Activated CD4-positive, CD25-positive, alpha-beta regulatory T cell (primary cell): ENCODE measurements around the gene BRAT1.

Experiments
- DNase-seq, 4 experiments: peaks; one replicate each; lab custom pipeline; 2025; lab: John Stamatoyannopoulos, UW

Gene BRAT1

GRCh38 chr7:2559283-2559950, 4.1 kb upstream of the BRAT1 start:
- DNase-seq, result no peak

DNA sequence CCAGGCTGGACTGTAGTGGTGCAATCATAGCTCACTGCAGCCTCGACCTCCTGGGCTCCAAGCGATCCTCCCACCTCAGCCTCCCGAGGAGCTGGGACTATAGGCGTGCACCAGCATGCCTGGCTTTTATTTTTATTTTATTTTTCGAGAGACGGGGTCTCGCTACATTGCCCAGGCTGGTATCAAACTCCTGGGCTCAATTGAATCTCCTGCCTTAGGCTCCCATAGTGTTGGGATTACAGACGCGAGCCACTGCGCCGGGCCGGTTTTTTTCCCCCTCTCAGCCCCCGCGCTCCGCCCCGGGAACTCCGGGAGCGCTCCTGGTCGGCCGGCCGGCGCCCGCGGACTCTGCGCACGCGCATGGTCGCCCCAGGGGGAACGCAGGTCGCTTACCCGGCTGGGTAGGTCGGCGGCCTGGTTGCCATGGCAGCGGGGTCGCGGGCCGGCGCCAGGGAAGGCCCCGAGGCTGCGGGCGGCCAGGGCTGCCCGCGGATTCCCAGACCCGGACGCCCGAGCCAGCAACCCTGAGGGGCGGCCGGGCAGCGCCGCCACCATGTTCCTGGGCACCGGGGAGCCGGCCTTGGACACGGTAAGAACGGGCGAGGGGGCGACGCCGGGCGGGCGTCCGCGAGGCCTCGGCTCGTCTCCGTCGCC, 3.4 kb upstream of the BRAT1 start, which contains the start of gene IQCE:
Gene IQCE (plus strand): TSS at position 351 of the 654 bp plus-strand sequence. CDS start 203 bp downstream, at position 554.
- DNase-seq, result peak; percentile 78 to 85 (median 80)

- DNase-seq, result no peak
Observed at GRCh38 chr7:2554661-2555111, 638 bp downstream of the BRAT1 start.

DNA sequence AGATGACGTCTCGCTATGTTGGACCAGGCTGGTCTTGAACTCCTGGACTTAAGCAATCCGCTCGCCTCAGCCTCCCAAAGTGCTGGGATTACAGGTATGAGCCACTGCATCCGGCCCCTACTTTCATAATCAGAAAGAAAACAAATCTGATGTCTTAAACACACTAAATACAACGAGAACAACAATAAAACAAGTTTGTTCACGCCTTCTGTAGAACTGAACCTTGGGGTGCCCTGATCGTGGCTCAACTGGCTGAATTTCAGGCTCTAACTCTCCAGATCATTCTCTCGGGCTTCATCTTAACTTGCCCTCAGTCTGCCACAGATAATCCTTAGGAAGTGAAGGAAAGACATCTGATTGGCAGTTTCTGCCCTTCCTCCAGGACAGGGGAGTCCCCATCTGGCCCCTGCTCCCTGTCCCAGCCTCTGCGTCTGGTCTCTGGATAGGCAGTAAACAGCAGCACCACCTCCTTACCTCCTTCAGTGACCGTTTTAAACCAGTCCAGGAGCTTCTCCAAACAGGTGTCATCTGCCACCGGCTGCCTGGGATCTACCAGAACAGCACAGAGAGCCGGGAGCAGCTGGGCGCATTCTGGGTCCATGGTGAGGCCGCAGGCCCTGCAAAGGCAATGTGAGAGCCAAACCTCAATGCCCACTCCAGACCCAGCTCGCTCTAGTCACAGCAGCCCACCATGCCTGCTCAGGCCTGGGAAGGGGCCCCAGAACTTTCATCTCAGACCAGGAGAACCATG, 1.3 kb downstream of the BRAT1 start:
- DNase-seq, result no peak

GRCh38 chr7:2553108-2553507, 2.2 kb downstream of the BRAT1 start:
- DNase-seq, result no peak

- no peak for DNase-seq
Observed at GRCh38 chr7:2551418-2551817, 3.9 kb downstream of the BRAT1 start.

DNA sequence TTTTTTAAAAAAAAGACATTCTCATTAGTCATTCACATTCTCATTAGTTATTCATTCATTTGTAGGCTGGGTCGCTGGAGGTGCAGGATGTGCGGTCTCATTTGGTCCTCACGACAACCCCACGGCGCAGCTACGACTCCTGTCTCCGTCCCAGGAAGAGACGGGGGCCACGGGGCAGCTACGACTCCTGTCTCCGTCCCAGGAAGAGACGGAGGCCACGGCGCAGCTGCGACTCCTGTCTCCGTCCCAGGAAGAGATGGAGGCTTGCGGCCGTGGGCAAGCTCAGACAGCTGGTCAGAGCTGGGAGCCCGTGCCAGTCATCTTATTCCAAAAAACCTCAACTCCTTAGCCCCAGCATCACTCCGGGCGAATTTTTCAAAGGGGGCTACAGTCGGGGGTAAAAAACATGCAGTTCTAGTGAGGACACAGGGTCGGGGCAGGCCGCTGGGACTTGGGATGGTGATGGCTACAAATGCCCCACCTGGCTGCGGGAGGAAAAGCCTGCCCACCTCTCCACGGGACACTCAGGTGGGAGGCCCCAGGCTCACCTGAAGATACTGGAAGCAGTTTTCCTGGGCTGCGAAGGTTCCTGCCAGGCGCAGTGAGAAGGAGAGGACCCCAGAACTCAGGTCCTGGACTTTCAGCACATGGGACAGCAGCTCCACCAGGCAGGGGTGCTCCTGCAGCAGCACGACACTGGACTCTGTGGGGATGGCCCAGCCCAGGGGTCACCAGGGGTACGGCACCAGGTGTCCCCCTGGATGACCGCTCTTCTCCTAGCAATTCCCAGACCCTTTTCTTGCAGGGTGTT, 8.3 kb downstream of the BRAT1 start:
- no peak for DNase-seq

DNA sequence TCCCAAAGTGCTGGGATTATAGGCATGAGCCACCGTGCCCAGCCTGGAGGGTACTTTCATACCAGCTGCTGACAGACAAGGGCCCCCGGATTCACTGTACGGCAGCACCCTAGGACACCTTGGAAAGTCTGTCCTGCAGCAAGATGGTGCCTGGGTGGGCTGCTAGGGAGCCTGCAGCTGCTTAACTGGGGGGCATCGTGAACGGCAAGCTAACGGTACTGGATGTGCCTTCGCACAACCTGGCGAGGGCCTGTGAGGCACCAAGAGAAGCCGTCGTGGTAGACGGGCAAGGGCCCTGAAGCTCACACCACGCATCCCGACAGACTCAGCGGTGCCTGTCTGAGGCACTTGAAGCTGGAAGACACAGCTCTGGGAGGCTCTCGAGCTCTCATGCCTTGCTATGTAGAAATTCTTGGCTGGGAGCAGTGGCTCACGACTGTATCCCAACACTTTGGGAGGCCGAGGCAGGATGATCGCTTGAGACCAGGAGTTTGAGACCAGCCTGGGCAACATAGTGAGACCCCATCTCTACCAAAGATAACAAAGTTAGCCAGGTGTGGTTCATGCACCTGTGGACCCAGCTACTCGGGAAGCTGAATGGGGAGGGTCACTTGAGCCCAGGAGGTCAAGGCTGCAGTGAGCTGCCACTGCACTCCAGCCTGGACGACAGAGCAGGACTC, 9.4 kb downstream of the BRAT1 start:
- DNase-seq, result no peak

- no peak for DNase-seq
Observed at GRCh38 chr7:2544541-2545188, 10.7 kb downstream of the BRAT1 start.

DNA sequence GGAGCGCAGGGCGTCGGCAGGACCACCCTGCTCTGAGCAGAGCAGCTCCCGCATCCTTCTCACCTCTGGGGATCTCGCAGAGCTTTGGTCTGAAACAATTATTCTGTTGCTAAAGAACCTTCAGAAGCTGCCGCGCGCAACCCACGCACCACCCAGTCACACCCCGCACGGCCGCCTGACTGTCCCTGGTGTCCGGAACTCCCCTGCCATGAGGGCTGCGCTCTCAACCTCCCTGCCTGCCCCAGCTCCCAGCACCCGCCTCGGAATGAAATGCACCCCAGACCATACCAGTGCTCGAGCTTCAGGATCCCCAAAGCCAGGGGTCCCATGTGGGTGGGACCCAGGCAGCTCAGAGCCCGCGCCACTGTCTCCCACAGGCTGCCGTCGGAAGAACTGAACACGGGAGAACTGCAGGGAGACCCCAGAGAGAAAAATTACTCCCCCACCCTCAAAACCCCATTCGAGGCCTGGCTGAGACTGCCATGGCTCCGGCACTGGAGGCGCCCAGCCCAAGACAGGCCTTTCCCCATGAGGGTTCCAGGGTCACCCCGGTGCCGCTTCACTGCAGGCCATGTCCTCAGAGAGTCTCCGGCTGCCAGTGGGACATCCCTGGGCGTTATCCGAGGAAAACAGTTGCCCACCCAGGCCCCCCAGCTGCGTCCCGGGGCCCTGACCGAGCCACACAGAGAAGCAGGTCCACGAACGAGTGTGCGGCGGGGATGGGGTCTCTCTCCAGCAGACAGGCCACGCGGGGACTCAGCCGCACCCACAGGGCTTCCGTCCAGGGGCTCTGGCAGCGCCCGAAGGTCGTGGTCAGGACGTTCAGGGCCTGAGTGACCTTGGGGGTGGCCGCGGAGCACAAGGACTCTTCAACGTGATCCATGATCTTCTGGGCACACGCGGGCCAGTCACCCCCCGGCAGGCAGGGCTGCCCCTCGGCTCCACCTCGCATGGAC, 12.1 kb downstream of the BRAT1 start:
- no peak for DNase-seq

DNA sequence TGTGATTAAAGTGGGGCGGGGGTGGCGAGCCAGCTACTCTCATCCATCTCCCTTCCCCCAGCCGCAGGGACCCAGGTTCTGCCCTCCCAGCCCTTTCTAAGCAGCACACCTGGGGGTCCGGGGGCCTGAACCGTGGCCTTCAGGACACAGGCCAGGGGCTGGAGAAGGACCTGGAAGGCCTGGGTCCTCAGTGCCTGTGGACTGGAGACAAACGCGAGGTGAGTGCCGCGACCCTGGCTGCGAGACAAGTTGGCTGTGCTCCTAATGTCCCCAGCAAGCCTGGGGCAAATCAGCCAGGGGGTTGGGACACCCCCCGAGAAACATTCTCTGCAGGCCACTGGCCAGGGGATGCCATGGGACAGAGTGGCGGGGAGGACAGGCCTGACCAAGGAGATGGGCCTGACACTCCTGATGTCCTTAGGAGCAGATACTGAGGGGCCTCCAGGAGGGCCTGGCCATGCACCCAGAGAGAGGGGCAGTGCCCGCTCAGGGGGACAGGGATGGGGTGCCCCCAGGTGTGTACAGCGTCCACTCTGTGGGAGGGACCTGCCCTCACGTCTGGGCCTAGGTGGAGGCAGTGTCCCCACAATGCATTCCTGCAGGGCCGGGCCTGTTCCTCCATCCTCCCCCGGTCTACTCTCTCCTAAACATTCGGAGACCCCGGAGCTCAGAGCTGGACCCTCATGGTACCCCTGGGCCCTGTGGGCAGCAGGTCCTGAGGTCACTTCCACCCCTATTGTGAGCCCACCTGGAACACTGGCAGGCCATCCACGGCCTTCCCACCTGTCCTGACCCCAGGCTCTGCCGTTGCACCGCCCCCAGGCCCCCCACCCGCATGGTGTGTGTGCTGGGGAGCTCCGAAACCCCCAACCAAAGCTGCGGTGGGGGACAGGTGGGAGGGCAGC, 13.1 kb downstream of the BRAT1 start:
- DNase-seq, result no peak

DNA sequence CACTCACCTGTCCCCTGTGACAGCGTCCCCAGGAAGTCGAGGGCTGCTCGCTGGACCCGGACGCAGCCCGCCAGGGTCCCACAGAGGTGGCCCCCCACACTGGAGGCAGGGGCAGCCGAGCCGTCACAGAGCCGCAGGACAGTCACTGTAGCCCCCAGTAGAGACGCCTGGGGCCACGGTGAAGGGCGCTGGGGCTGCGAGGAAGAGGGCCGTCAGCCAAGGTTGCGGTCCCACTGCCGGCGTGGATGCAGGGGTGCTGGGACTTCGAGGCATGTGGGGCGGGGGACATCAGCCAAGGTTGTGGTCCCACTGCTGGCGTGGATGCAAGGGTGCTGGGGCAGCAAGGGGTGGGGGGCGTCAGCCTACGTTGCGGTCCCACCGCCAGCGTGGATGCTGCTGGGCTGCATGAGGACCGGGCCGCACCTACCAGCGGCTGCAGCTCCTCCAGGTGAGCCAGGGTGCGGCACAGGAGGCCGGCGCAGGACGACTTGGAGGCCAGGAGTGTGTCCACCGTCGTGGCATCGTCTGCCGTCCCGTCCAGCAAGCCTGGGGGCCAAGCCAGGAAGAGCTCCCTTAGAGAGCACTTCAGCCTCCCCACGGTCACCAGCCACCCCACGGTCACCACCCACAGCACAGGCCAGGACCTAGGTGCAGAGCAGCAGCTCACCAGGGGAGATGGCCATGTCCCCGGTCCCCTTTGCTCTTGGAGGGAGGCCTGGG, 13.9 kb downstream of the BRAT1 start:
- DNase-seq, result no peak

DNA sequence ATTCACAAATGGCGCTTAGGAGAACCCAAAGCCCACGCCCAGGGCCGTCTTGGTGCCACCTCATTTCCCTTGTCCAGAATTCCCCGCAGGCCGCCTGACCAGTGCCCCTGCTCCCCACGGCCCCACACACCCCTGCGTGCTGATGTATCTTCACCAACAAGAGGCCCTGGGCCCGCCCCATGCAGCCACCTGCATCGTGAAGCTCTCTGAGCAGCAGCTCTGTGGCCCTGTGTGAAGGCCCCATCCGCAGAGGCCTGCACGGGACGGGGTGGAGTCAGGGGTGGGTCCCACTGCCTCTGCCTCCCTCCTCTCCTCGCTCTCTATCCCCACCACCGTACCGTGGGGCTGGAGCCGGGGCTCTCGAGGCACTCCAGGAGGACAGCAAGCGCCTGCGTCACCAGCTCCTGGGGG, 14.7 kb downstream of the BRAT1 start:
- no peak for DNase-seq

- DNase-seq, result no peak
Observed at GRCh38 chr7:2540133-2540532, 15.2 kb downstream of the BRAT1 start.

- DNase-seq, result no peak
Observed at GRCh38 chr7:2539031-2539911, 16.1 kb downstream of the BRAT1 start.

- DNase-seq, result no peak
Observed at GRCh38 chr7:2537981-2538851, 17.1 kb downstream of the BRAT1 start.
